GM20000 (cell line): Measurements from ENCODE around the gene LRRTM3.

Experiments
- DNase-seq: peaks from one replicate; pipeline ENCODE4 v3.0.0; 2012; ENCODE audit warnings: low spot score
- TF ChIP-seq, protein P1 (sequence below): IDR thresholded peaks from 2 replicates; pipeline ENCODE4 v1.5.1; 2012; ENCODE audit warnings: mild to moderate bottlenecking, control low read depth; ENCODE audit errors: extremely low read depth, missing control alignments

LRRTM3 gene

DNA sequence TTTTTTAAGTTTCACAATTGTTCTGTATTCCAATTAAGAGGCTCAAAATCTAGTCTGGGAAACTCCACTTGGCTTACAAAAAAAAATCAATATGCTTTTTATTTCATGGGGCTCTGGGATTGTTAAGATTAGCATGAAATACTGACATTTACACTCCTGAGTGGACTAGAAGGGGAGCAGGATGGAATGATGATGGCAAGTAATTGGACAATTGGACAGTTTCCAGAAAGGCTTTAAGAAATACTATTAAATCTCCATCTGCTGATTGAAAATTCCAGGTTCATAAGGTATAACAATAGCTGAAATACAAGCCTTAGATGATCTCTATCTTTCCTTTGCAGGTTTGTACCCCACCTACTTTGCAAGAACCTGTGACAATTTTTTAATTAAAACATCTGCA, 184.4 kb downstream of the LRRTM3 start:
- TF ChIP-seq, protein P1, sequence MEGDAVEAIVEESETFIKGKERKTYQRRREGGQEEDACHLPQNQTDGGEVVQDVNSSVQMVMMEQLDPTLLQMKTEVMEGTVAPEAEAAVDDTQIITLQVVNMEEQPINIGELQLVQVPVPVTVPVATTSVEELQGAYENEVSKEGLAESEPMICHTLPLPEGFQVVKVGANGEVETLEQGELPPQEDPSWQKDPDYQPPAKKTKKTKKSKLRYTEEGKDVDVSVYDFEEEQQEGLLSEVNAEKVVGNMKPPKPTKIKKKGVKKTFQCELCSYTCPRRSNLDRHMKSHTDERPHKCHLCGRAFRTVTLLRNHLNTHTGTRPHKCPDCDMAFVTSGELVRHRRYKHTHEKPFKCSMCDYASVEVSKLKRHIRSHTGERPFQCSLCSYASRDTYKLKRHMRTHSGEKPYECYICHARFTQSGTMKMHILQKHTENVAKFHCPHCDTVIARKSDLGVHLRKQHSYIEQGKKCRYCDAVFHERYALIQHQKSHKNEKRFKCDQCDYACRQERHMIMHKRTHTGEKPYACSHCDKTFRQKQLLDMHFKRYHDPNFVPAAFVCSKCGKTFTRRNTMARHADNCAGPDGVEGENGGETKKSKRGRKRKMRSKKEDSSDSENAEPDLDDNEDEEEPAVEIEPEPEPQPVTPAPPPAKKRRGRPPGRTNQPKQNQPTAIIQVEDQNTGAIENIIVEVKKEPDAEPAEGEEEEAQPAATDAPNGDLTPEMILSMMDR, result no peak
- no peak for DNase-seq

DNA sequence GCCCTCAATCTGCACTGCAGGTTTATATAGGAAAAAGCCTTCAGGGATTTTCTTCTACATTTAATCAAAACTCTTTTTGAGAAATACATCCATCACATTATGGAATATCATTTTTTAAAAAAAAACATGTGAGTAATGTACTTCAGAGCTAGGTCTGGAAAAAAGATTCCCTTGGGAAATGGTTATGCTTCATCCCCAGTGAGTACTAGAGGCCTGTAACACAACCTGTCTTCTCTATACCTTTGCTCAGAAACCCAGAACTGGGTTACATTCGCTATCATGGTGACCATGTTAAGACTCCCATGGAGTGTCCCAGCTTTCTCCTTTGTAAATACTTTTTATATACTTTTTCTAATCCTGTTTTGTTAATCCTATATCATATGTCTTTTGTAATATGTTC, 186.9 kb downstream of the LRRTM3 start:
- TF ChIP-seq, protein P1, result no peak
- DNase-seq, result no peak

DNA sequence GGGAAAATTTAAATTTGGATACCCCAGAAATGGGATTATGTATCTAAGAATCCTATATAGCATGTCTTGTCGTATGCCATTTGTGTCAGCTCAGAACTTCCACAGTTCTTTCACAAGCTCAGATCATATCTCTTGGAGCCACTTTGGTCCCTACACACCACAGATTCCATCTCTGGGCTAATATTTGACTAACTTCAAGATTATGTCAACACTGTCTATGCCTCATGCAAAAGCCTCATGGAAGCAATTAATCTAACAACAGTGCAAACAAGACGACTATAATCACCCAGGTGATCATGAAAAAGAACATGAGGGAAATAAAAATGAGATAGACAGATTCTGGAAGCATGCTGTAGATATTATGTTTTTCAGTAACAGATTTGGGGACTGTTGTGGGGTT, 189.1 kb downstream of the LRRTM3 start:
- DNase-seq, result no peak
- TF ChIP-seq, protein P1, result no peak

DNA sequence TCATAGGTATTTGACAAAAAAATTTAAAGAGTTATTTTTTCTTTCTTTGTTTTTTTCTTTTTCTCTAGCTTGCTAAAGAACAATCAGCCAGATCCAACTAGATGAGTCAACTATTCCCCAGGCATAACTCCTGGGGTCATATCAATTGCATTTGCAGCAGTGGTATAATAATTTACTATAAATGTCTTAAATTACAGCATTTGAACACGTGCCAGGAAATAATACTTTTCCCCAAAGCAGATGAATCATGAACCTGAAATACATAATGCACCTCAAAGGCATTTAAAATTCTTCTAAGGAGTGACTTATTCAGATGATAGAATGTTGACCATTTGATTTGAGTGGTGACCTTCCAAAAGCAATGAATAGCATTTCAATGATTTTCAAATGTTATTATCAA, 190.1 kb downstream of the LRRTM3 start:
- no peak for DNase-seq
- TF ChIP-seq, protein P1, result no peak

DNA sequence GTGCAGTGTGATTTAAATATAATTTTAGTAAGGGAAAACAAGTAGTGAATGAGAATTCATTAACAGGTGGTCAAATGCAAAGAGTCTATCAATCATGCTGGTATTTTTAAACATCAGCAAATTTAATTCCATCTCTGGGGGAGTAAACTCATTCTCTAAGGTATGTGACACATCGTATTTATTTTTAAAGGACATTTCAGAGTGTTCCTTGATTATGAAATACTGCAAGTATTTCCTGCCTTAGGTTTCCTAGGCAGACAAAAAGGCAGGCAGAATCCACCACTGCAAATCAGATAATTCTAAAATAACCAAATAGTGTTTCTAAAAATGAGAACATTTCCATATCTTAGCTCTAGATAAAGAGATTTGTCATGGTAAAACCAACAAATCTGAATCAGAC, 193.8 kb downstream of the LRRTM3 start:
- TF ChIP-seq, protein P1, result no peak

DNA sequence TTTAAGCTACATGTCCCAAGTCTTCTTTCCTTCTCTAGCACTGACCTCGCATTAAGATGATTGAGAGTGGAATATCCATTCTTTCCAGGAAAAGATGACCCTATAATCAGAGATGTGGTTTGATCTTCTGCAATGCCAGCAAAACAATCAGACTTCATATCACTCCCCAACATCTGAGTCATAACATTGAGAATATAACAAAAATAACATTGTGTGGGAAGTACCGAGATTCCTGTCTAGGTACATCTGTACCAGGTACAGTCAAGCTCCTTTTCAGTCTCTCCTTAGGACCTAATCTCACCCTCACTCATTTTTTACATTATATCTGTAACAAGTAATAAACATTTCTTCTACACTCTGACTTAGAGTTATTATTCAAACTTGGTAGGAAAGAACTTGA, 201.6 kb downstream of the LRRTM3 start:
- no peak for DNase-seq

More for the DNA sequence above, 193.8 kb downstream of the LRRTM3 start:
- DNase-seq, result no peak

DNA sequence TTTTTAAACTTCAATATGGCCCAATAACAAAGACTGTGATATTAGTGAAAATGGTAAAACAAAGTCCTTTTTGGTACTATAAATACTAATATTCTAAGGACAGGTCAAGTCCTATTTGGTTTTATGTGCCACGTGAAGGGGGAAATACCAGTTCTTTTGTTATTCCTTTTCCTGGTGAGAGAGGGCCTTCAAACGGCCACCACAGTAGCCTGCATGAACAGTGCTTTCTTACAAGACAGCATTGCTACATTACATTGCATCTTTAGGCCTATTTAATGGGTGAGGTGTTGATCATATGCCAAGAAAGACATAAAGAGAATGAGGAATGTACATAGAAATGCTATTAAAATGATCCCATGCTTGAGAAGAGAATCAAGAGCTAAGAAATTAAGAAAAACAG, 214.8 kb downstream of the LRRTM3 start:
- no peak for DNase-seq
- TF ChIP-seq, protein P1, result no peak

More for the DNA sequence above, 201.6 kb downstream of the LRRTM3 start:
- TF ChIP-seq, protein P1, result no peak

DNA sequence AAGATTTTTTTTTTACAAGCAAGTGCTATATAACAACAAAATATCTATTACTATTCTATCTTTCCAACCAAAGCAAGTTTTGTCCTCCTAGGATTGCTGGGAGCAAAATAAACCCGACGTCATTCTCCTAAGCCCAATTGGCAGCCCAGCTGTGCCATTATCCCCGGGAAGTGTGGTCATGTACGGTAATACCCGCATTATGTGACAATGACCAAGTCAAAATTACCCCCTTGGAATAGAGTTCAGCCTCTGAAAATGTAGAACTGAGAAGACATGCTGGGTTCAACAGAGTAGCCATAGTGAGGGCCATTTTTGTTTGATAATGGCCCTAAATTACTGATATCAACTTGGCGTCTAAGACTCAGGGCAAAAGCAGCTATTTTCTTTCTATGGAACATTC, 215.5 kb downstream of the LRRTM3 start:
- no peak for DNase-seq
- TF ChIP-seq, protein P1, result no peak
